MM.1S (cell line): ENCODE results near the gene CLDND2.

Experiments
- EZH2phosphoT487 ChIP-seq: fragments of 300-600 bp; sonication (generic); IDR thresholded peaks from 2 replicates; pipeline ENCODE4 v1.6.1; 2018; ENCODE audit warnings: antibody characterized with exemption, low read length
- TF ChIP-seq, protein P1 (sequence below): fragments of 300-600 bp; sonication (generic); IDR thresholded peaks from 2 replicates; pipeline ENCODE4 v1.5.1; 2016; ENCODE audit warnings: antibody characterized with exemption, low read length, mixed read lengths

GRCh38 chr19:51317968-51318367, 50.8 kb downstream of the CLDND2 start:
- TF ChIP-seq, protein P1, sequence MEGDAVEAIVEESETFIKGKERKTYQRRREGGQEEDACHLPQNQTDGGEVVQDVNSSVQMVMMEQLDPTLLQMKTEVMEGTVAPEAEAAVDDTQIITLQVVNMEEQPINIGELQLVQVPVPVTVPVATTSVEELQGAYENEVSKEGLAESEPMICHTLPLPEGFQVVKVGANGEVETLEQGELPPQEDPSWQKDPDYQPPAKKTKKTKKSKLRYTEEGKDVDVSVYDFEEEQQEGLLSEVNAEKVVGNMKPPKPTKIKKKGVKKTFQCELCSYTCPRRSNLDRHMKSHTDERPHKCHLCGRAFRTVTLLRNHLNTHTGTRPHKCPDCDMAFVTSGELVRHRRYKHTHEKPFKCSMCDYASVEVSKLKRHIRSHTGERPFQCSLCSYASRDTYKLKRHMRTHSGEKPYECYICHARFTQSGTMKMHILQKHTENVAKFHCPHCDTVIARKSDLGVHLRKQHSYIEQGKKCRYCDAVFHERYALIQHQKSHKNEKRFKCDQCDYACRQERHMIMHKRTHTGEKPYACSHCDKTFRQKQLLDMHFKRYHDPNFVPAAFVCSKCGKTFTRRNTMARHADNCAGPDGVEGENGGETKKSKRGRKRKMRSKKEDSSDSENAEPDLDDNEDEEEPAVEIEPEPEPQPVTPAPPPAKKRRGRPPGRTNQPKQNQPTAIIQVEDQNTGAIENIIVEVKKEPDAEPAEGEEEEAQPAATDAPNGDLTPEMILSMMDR = no peak
- no peak for TF ChIP-seq EZH2phosphoT487
